ENCODE data around the gene CACNA1C.

DNA sequence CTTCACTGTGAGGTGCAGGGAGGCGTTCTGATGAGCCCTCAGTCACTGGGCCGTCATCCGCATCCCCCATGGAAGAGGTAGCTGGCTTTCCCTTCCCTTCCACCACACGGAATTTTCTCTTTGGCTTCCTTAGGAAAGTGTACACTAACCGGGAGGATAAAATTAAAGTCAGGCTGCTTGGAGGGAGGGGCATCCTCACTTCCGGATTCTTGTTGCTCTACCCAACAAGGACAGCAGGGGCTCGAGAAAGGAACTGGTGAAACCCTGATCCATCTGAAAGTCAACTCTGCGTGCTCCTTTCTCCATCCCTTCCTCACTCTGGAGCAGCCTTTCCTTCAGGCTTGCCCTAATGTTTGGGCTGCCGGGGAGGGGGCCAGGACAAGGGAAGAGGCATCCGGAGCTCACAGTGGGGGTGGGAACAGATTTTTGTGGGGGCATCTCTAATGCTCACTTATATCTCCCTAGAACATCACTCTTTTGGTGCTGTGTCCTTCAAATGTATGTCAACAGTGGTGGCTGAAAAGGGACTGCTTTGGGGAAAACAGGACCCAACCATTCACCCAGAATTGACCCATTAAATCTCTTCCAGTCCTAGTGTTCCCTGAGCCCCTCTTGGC lies 640.6 kb downstream of the CACNA1C start:
- TF ChIP-seq TAF1 (IDR thresholded peaks at IDR 0.05; ENCODE audit: low read depth, low read length) (no peak), POLR2AphosphoS5 (IDR thresholded peaks at IDR 0.05; ENCODE audit: low read depth, low read length) (no peak), POLR2A (IDR thresholded peaks at IDR 0.05; ENCODE audit: low read depth, low read length) (no peak)

All from GM12891 (cell line).